Mucosa of descending colon (tissue), 3 donors: ENCODE results near the gene ZNF814. TPM values are rescaled to one million over a fixed set of nuclear protein-coding genes. Genes with fewer than 3 reads are reported as not detected.
"Not testable (repeated sequence)": the region's sequence is repeated elsewhere in the genome, so short reads cannot be mapped to it uniquely, and the experiment has no call there.

Source experiments
- ATAC-seq: fragments of 200-7000 bp; cut with Tn5 transposase; one replicate; pipeline ENCODE4 v1.9.1; 2020; ENCODE audit warnings: mild to moderate bottlenecking, moderate library complexity
- DNase-seq, 3 donors: peaks; one replicate each; pipeline ENCODE4 v3.0.0-alpha.2; 2020
- H3K36me3 ChIP-seq: fragments of 200-600 bp; one replicate; pipeline ENCODE4 v1.8.0; 2021; ENCODE audit warnings: low read depth, mild to moderate bottlenecking
- H3K4me1 ChIP-seq: fragments of 200-600 bp; one replicate; pipeline ENCODE4 v1.8.0; 2021; ENCODE audit warnings: low read depth, mild to moderate bottlenecking
- H3K4me3 ChIP-seq: fragments of 200-600 bp; one replicate; pipeline ENCODE4 v1.8.0; 2021; ENCODE audit warnings: mild to moderate bottlenecking
- H3K9me3 ChIP-seq: fragments of 200-600 bp; one replicate; pipeline ENCODE4 v1.8.0; 2021; ENCODE audit warnings: mild to moderate bottlenecking
- CTCF ChIP-seq: fragments of 200-600 bp; IDR thresholded peaks from one replicate; pipeline ENCODE4 v1.8.0; 2022; ENCODE audit warnings: antibody characterized with exemption, mild to moderate bottlenecking
- intact Hi-C, 2 donors: fragments of 100-400 bp; cut with DNase I in 1 of 2; cut with micrococcal nuclease in 1 of 2; formaldehyde crosslinking; loops; one replicate each; pipeline versions ENCODE4 v1.11.0 to v1.11.1; 2022; cut with DNase I, micrococcal nuclease
- total RNA-seq, 3 donors: library from RNA; stranded (reverse); fragmentation: NEBNext Ultra II Directional in 2 of 3; extraction: Animal tissue kit (Norgen Biotek cat#: 25700) in 2 of 3; gene quantifications; one replicate each; pipeline versions ENCODE4 v1.2.1 to v1.2.4, GENCODE V29; 2021 to 2023
- donor health status: DM: no; HTN: no; CAD: no; lungs with moderate emphysema.
- donor health status: DM: no; HTN: no; CAD: no.
- donor health status: DM: no; HTN: yes; CAD: no.

The ZNF814 gene
- total RNA-seq, 3 donors from 2014 or later: 9.1 to 24.5 (median 18.4) TPM

- Histone ChIP-seq H3K4me3 (peak overlapping the region; percentile 44), H3K9me3 (peaks cover 28% of the 10 kb centered on the region), H3K36me3 (no peaks in the 10 kb centered on the region), H3K4me1 (peaks cover 16% of the 10 kb centered on the region)
- ATAC-seq (peak; percentile 60), DNase-seq (peak in 1 of 3 donors; percentile 19)
- TF ChIP-seq CTCF: no peak
- intact Hi-C loops: no loop called here
Measured at GRCh38 chr19:57888107-57888559, 704 bp downstream of the ZNF814 start.

- ATAC-seq: peak; percentile 12
- peaks cover 31% of the 10 kb centered on the region for H3K9me3 ChIP-seq
Measured at GRCh38 chr19:57887195-57887941, 1.5 kb downstream of the ZNF814 start.

DNA sequence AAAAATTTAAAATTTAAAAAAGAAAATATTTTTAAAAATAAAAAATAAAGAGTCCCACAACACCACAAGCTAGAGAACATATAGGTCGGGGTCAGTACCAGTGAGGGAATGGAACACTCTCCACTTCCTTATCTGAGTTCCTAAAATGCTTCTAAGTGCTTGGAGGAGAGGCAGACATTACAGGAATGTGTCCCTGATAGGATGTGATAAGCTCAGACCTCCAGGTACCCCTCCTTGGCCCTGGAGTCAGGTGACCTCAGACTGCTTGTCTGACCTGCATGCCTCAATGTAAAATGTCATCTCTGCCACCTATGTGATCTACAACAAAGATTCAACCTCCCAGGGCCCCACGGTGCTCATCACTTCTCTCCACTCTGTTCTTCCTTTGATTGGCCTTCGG, 2.8 kb downstream of the ZNF814 start:
- ATAC-seq (no peak), DNase-seq (no peak)
- no peak for TF ChIP-seq CTCF
- H3K36me3 ChIP-seq: no peaks in the 10 kb centered on the region
- peaks cover 31% of the 10 kb centered on the region for H3K9me3 ChIP-seq
- H3K4me3 ChIP-seq: no peak overlapping the region
- peaks cover 16% of the 10 kb centered on the region for H3K4me1 ChIP-seq
- intact Hi-C loops: no loop called here

More at GRCh38 chr19:57887195-57887941, 1.5 kb downstream of the ZNF814 start:
- Histone ChIP-seq H3K36me3 (no peaks in the 10 kb centered on the region), H3K4me3 (no peak overlapping the region), H3K4me1 (peaks cover 16% of the 10 kb centered on the region)
- TF ChIP-seq CTCF: no peak
- peak in 1 of 3 donors; percentile 62 for DNase-seq
- intact Hi-C loops: no loop called here

GRCh38 chr19:57873883-57874799, 14.7 kb downstream of the ZNF814 start:
- intact Hi-C loops, ATAC-seq, H3K4me3 ChIP-seq, H3K36me3 ChIP-seq, DNase-seq, H3K4me1 ChIP-seq: not testable (repeated sequence)
- peaks cover 89% of the 10 kb centered on the region for H3K9me3 ChIP-seq

- H3K36me3 ChIP-seq: no peaks in the 10 kb centered on the region
Measured at GRCh38 chr19:57872450-57872849, 16.4 kb downstream of the ZNF814 start.

More at GRCh38 chr19:57872450-57872849, 16.4 kb downstream of the ZNF814 start:
- intact Hi-C loops: no loop called here
- no peak for TF ChIP-seq CTCF
- DNase-seq (no peak), ATAC-seq (no peak)
- Histone ChIP-seq H3K9me3 (peaks cover 92% of the 10 kb centered on the region), H3K4me3 (no peak overlapping the region), H3K4me1 (no peaks in the 10 kb centered on the region)
